LHCN-M2 (cell line): ENCODE measurements around the gene PLA2G1B. TPM values are rescaled to one million over a fixed set of nuclear protein-coding genes. Genes with fewer than 3 reads are reported as not detected.

Experiments used
- total RNA-seq: library from RNA; depleted of rRNA; stranded (reverse); fragments of >200 nt; gene quantifications from 2 replicates; pipeline ENCODE4 v1.2.3, GENCODE V29; 2014; rRNA removed

PLA2G1B gene
- total RNA-seq, 1 experiment from 2014 or later, result not detected

Other genes starting within 250 kb of the PLA2G1B start
- 35.3 and 43.5 TPM in 2 replicates for gene RAB35, start 211.0 kb downstream of the PLA2G1B start, total RNA-seq
- 66.6 and 71.0 TPM in 2 replicates for gene GCN1, start 133.1 kb downstream of the PLA2G1B start, total RNA-seq
- 3,359 and 3,689 TPM in 2 replicates for gene RPLP0, start 126.7 kb downstream of the PLA2G1B start, total RNA-seq
- gene PXN, start 62.0 kb downstream of the PLA2G1B start, total RNA-seq, result 152 and 159 TPM in 2 replicates
- gene RNU4-2, start 35.9 kb downstream of the PLA2G1B start, total RNA-seq, result not detected in 2 replicates
- gene RNU4-1, start 34.5 kb downstream of the PLA2G1B start, total RNA-seq, result under 0.01 TPM in 1 of 2 replicates, not detected in the other
- gene SIRT4, start 25.5 kb downstream of the PLA2G1B start, total RNA-seq, result 1.6 and 2.1 TPM in 2 replicates
- gene MSI1, start 41.4 kb upstream of the PLA2G1B start, total RNA-seq, result not detected in 2 replicates
- 378 and 392 TPM in 2 replicates for gene COX6A1, start 110.3 kb upstream of the PLA2G1B start, total RNA-seq
- 52.1 and 59.5 TPM in 2 replicates for gene TRIAP1, start 118.6 kb upstream of the PLA2G1B start, total RNA-seq
- gene GATC, start 118.7 kb upstream of the PLA2G1B start, total RNA-seq, result 24.3 TPM in 2 replicates
- gene SRSF9, start 142.0 kb upstream of the PLA2G1B start, total RNA-seq, result 170 and 172 TPM in 2 replicates
- 308 and 404 TPM in 2 replicates for gene DYNLL1, start 168.3 kb upstream of the PLA2G1B start, total RNA-seq
- gene COQ5, start 201.4 kb upstream of the PLA2G1B start, total RNA-seq, result 33.5 and 33.7 TPM in 2 replicates
- gene RNF10, start 206.6 kb upstream of the PLA2G1B start, total RNA-seq, result 68.5 and 77.4 TPM in 2 replicates